HEK293T (cell line): ENCODE measurements around the gene TMX1.

Experiments
- ARNT ChIP-seq: fragments of 450-650 bp; IDR thresholded peaks from 2 replicates; pipeline ENCODE4 v1.6.1; 2017; ENCODE audit warnings: mild to moderate bottlenecking
- FOXM1 ChIP-seq: fragments of 450-650 bp; IDR thresholded peaks from 2 replicates; pipeline ENCODE4 v1.6.1; 2017; ENCODE audit warnings: mild to moderate bottlenecking, borderline replicate concordance
- L3MBTL2 ChIP-seq: fragments of 450-650 bp; conservative IDR thresholded peaks from 2 replicates; pipeline ENCODE4 v1.6.1; 2016; ENCODE audit warnings: mild to moderate bottlenecking
- LEF1 ChIP-seq: fragments of 450-650 bp; IDR thresholded peaks from 2 replicates; pipeline ENCODE4 v1.6.1; 2017; ENCODE audit warnings: mild to moderate bottlenecking, borderline replicate concordance
- SUZ12 ChIP-seq: fragments of 450-650 bp; IDR thresholded peaks from 2 replicates; pipeline ENCODE4 v1.6.1; 2016; ENCODE audit warnings: mild to moderate bottlenecking
- TARDBP ChIP-seq: fragments of 450-650 bp; IDR thresholded peaks from 2 replicates; pipeline ENCODE4 v1.6.1; 2016

DNA sequence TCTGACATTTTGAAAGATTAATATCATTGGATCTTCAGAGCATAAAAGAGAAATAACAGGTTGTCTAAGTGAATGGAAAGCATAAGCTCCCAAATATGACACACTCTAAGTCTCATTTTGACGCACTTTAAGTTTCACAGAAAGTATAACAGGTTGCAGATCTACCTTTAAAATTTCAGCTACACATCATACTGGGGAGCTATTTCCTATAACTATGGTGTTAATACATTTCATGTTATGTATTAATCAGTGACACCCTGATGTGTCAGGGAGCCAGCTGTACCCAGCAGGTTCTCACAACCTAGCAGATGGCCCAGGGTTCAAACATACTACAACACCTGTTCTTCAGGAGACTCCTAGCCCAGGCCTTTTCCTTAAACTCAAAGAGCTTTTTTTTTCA is 31.1 kb upstream of the TMX1 start:
- TF ChIP-seq FOXM1, result no peak
- TF ChIP-seq LEF1, result no peak
- TF ChIP-seq TARDBP, result no peak
- TF ChIP-seq ARNT, result no peak
- TF ChIP-seq SUZ12, result no peak
- no peak for TF ChIP-seq L3MBTL2
